ENCODE measurements around the gene PID1. TPM values are rescaled to one million over a fixed set of nuclear protein-coding genes. Genes with fewer than 3 reads are reported as not detected.

The PID1 gene
- total RNA-seq, 1 experiment from 2014 or later = 2.9 TPM

DNA sequence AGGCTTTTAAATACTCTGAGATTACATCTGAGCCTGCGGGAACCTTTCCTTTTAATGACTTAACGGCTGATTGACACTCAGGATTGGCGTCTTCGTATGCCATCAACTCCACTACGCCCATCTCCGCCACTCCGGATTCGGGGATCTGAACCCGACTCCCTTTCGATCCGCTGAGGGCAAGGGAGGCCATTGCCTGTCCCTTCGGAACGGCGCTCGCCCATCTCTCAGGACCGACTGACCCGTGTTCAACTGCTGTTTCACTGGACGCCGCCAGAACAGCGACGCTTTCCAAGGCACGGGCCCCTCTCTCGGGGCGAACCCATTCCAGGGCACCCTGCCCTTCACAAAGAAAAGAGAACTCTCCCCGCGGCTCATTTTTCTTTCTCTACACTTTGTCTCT lies 90.4 kb downstream of the PID1 start:
- no peaks in the 10 kb centered on the region for H3K36me3 ChIP-seq (ENCODE audit: control insufficient read depth, insufficient read depth, low read length)
- ATAC-seq (no peak), DNase-seq (ENCODE audit: low read depth, low spot score) (no peak)
- ChIA-PET CTCF (no interaction called here), POLR2A (no interaction called here)
- no TSS peak for BruUV-seq (replicated peaks)
- TF ChIP-seq POLR2AphosphoS5 (IDR thresholded peaks at IDR 0.05; ENCODE audit: low read depth, low read length) = no peak
- no peak for TF ChIP-seq TCF7L2 (IDR thresholded peaks at IDR 0.05; ENCODE audit: low read depth, low read length)
- TF ChIP-seq, protein P1, sequence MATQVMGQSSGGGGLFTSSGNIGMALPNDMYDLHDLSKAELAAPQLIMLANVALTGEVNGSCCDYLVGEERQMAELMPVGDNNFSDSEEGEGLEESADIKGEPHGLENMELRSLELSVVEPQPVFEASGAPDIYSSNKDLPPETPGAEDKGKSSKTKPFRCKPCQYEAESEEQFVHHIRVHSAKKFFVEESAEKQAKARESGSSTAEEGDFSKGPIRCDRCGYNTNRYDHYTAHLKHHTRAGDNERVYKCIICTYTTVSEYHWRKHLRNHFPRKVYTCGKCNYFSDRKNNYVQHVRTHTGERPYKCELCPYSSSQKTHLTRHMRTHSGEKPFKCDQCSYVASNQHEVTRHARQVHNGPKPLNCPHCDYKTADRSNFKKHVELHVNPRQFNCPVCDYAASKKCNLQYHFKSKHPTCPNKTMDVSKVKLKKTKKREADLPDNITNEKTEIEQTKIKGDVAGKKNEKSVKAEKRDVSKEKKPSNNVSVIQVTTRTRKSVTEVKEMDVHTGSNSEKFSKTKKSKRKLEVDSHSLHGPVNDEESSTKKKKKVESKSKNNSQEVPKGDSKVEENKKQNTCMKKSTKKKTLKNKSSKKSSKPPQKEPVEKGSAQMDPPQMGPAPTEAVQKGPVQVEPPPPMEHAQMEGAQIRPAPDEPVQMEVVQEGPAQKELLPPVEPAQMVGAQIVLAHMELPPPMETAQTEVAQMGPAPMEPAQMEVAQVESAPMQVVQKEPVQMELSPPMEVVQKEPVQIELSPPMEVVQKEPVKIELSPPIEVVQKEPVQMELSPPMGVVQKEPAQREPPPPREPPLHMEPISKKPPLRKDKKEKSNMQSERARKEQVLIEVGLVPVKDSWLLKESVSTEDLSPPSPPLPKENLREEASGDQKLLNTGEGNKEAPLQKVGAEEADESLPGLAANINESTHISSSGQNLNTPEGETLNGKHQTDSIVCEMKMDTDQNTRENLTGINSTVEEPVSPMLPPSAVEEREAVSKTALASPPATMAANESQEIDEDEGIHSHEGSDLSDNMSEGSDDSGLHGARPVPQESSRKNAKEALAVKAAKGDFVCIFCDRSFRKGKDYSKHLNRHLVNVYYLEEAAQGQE (IDR thresholded peaks at IDR 0.05; ENCODE audit: insufficient read depth in 1 of 2, low read depth in 2 of 2, low read length in 1 of 2) = no peak
- no peak for TF ChIP-seq SIN3A (IDR thresholded peaks at IDR 0.05; ENCODE audit: borderline replicate concordance, insufficient read depth, low read depth, low read length)
- TF ChIP-seq, protein P2, sequence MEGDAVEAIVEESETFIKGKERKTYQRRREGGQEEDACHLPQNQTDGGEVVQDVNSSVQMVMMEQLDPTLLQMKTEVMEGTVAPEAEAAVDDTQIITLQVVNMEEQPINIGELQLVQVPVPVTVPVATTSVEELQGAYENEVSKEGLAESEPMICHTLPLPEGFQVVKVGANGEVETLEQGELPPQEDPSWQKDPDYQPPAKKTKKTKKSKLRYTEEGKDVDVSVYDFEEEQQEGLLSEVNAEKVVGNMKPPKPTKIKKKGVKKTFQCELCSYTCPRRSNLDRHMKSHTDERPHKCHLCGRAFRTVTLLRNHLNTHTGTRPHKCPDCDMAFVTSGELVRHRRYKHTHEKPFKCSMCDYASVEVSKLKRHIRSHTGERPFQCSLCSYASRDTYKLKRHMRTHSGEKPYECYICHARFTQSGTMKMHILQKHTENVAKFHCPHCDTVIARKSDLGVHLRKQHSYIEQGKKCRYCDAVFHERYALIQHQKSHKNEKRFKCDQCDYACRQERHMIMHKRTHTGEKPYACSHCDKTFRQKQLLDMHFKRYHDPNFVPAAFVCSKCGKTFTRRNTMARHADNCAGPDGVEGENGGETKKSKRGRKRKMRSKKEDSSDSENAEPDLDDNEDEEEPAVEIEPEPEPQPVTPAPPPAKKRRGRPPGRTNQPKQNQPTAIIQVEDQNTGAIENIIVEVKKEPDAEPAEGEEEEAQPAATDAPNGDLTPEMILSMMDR (IDR thresholded peaks at IDR 0.05) = no peak
- no peak overlapping the region for H3K4me3 ChIP-seq (ENCODE audit: low read depth in 2 of 2, low read length in 2 of 2)
- H3K4me1 ChIP-seq (ENCODE audit: control insufficient read depth, insufficient read depth, low read length) = no peaks in the 10 kb centered on the region
- no peak overlapping the region for H3K27ac ChIP-seq (ENCODE audit: low read length)
- in situ Hi-C loops (cut with HindIII; ENCODE audit: low pct_unique_long_range_greater_than_20kb, low sequenced_read_pairs) = no loop called here
- H3K9me3 ChIP-seq (ENCODE audit: control insufficient read depth, insufficient read depth, low read depth, low read length) = no peaks in the 10 kb centered on the region
- intact Hi-C loops (cut with micrococcal nuclease; ENCODE audit: unreplicated experiment) = no loop called here
- no peaks in the 10 kb centered on the region for H3K27me3 ChIP-seq (ENCODE audit: control insufficient read depth, insufficient read depth, low read length)

GRCh38 chr2:229179628-229180027 lies 91.5 kb downstream of the PID1 start:
- intact Hi-C loops (cut with micrococcal nuclease; ENCODE audit: unreplicated experiment) = no loop called here
- ChIA-PET POLR2A (no interaction called here), CTCF (no interaction called here)
- H3K4me3 ChIP-seq (ENCODE audit: low read depth in 2 of 2, low read length in 2 of 2) = no peak overlapping the region
- H3K27ac ChIP-seq (ENCODE audit: low read length) = no peak overlapping the region
- no peaks in the 10 kb centered on the region for H3K36me3 ChIP-seq (ENCODE audit: control insufficient read depth, insufficient read depth, low read length)
- H3K27me3 ChIP-seq (ENCODE audit: control insufficient read depth, insufficient read depth, low read length) = no peaks in the 10 kb centered on the region
- ATAC-seq = no peak
- H3K4me1 ChIP-seq (ENCODE audit: control insufficient read depth, insufficient read depth, low read length) = no peaks in the 10 kb centered on the region
- H3K9me3 ChIP-seq (ENCODE audit: control insufficient read depth, insufficient read depth, low read depth, low read length) = no peaks in the 10 kb centered on the region
- no peak for DNase-seq (ENCODE audit: low read depth, low spot score)
- no TSS peak for BruUV-seq (replicated peaks)
- in situ Hi-C loops (cut with HindIII; ENCODE audit: low pct_unique_long_range_greater_than_20kb, low sequenced_read_pairs) = no loop called here
- no peak for TF ChIP-seq POLR2AphosphoS5 (IDR thresholded peaks at IDR 0.05; ENCODE audit: low read depth, low read length)
- TF ChIP-seq, protein P1 (IDR thresholded peaks at IDR 0.05; ENCODE audit: insufficient read depth in 1 of 2, low read depth in 2 of 2, low read length in 1 of 2) = no peak

Data from Panc1 (cell line).